GM18868 (cell line): Measurements from ENCODE around the gene ADAM15.

Source experiments
- ATAC-seq: cut with Tn5 transposase; IDR thresholded peaks from one replicate; pipeline ENCODE4 v1.9.1; 2021; ENCODE audit warnings: mild to moderate bottlenecking, moderate library complexity; ENCODE audit not compliant: unreplicated experiment

The ADAM15 gene

DNA sequence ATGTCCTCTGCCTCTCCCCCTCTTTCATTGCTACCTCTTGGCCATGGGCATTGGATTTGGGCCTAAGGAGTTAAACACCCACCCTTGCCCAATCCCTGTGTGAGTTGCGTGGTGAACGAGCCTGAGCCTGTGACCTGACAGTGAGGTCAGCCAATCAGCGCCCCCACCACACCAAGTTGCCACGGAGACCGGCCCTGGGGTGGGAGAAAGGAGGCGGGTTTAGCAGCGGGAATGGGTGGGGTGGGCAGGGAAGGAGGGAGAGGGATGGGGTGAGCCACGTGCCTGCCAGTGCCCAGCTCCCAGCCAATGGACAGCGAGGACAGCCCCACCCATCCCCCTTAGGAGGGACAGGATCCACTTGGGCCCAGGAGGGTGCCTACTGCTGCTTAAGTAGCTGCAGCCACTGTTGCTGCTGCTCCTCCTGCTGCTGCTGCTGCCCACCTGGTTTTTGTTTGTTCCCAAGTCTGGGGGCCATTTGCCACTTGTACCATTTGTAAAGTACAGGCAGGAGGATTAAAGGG lies 39.0 kb upstream of the ADAM15 start:
- ATAC-seq, result no peak

GRCh38 chr1:155012776-155013602 lies 38.1 kb upstream of the ADAM15 start:
- ATAC-seq, result no peak

- no peak for ATAC-seq
Measured at GRCh38 chr1:155013632-155014031, 37.5 kb upstream of the ADAM15 start.

DNA sequence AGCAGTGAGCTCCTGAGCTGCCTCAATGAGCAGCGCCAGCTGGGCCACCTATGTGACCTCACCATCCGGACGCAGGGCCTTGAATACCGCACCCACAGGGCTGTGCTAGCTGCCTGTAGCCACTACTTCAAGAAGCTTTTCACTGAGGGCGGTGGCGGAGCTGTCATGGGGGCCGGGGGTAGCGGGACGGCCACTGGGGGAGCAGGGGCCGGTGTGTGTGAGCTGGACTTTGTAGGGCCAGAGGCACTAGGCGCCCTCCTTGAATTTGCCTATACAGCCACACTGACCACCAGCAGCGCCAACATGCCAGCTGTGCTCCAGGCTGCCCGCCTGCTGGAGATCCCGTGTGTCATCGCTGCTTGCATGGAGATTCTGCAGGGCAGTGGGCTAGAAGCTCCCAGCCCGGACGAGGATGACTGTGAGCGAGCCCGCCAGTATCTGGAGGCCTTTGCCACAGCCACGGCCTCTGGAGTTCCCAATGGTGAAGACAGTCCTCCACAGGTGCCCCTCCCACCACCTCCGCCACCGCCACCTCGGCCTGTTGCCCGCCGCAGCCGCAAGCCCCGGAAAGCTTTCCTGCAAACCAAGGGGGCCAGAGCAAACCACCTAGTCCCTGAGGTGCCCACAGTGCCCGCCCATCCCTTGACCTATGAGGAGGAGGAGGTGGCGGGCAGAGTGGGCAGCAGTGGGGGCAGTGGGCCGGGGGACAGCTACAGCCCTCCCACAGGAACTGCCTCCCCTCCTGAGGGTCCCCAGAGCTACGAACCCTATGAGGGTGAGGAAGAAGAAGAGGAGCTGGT lies 36.2 kb upstream of the ADAM15 start:
- no peak for ATAC-seq

- ATAC-seq, result no peak
Measured at GRCh38 chr1:155015527-155016230, 35.4 kb upstream of the ADAM15 start.

DNA sequence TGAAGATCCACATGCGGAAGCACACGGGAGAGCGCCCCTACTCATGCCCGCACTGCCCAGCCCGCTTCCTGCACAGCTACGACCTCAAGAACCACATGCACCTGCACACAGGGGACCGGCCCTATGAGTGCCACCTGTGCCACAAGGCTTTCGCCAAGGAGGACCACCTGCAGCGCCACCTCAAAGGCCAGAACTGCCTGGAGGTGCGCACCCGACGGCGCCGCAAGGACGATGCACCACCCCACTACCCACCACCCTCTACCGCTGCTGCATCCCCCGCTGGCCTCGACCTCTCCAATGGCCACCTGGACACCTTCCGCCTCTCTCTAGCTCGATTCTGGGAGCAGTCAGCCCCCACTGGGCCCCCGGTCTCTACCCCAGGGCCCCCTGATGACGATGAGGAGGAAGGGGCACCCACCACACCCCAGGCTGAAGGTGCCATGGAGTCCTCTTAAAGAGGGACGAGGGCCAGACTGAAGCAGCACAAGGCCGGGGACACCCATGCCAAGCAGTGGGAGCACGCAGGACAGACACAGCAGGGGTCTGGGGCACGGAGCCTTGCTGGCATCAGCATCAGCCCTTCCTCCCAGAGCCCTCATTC lies 34.8 kb upstream of the ADAM15 start:
- no peak for ATAC-seq

DNA sequence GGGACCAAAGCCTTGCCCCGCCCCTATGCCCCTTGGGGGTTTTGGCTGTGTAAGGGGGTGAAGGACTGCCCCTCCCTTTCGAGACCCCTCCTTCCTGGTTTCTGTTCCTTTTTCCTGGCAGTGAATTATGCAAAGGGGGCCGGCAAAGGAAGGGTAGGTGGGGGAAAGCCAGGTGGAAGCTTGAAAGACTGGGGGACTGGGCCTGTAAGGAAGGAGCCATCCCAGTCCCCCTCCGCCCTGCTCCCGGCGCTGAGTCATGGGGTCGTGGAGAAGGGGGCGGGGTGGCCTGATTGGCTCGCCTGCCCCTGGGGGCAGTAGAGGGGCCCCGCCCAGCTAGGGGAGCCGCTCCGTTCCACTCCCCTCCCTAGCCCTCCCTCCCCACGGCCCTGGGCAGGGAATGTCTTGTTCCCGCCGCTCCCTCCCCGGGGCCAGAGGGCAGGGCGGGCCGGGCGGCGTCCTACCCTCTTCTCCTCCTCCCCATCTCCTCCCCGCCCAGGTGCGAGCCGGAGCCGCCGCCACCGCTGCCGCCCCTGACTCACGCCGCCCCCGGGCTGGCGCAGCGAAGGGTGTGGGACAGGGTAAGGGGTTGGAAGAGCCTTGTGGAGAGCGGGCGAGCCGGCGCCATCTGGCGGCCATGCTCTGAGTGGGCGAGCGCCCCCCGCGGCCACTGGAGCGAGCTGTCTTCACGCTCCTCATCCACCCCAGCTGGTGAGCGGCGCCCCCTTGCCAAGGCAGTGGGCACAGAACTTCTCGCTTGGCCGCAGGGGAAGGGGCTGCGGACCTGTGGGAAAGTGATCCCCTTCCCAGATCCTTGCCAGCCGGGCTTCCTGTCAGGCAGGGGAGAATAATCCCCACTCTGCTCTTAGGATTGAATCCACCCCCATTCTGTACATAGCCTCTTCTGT lies 33.8 kb upstream of the ADAM15 start:
- peak; percentile 80 for ATAC-seq

- peak; percentile 8 for ATAC-seq
Measured at GRCh38 chr1:155017946-155018316, 33.2 kb upstream of the ADAM15 start.

DNA sequence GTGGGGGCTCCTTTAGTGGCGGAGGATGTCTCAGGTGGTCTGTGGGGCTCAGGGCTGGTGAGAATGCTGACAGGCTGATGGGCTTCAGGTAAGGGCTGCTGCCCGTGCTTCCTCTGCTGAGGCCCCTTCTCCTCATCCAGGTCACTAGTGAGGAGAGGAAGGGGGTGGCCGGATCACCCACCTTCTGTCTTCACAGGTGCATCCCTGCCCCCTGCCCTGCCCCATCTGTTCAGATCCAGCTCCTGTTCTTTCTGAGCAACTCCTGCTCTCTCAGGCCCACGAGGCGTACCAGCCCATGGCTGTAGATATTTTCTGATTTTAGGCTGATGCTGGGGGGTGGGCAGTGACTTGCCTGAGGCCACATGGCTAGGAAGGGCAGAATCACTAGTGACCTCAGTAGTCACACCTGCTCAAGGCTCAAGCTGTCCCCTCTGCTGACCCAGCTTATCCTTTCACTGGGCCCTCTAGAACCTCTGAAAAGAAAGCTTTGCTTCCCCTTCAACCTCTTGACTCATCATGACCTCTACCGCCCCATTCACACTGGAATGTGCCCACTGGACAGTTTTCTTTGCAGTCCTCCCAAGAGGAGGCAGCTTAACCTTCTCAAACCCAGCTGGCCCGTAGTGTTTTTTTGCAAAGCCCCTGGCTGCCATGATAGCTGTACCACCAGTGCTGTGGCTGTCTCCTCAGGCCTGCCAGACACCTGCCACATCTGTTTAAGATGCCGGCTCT lies 32.3 kb upstream of the ADAM15 start:
- ATAC-seq, result no peak

- ATAC-seq, result no peak
Measured at GRCh38 chr1:155019377-155020245, 31.5 kb upstream of the ADAM15 start.

- no peak for ATAC-seq
Measured at GRCh38 chr1:155022136-155022926, 28.8 kb upstream of the ADAM15 start.

DNA sequence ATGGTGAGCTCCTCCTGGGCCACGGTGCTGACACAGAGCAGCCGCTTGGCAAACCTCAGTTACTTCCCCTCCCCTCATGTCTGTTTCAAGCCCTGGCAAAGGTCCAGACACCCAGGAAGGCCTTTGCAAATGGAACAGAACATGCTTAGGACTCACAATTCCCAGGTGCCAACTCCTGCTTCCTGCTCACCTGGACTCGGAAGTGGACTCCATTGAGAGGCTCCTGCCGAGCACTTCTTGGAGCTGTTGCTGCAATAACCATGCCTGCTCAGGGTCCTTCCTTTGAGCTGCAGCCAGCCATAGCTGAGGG lies 28.2 kb upstream of the ADAM15 start:
- no peak for ATAC-seq

DNA sequence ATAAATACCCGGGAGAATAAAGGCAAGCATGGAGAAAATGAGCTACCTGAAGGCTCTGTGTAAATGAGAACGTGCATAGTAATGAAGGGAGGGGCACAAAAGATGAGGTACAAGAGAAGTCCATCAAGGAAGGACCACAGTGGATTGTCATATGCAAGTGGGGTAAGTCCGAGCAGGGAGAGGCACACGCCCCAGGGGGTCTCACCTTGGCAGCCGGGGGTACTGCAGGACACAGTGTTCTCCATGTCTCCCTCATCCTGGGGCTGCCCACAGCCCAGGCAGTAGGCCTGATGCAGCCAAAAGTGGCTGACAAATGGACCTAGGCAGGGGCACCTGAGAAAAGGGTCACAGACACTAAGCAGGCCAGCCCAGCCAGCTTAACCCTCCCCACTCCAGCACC lies 27.5 kb upstream of the ADAM15 start:
- ATAC-seq, result no peak

GRCh38 chr1:155024315-155024714 lies 26.8 kb upstream of the ADAM15 start:
- ATAC-seq, result no peak

DNA sequence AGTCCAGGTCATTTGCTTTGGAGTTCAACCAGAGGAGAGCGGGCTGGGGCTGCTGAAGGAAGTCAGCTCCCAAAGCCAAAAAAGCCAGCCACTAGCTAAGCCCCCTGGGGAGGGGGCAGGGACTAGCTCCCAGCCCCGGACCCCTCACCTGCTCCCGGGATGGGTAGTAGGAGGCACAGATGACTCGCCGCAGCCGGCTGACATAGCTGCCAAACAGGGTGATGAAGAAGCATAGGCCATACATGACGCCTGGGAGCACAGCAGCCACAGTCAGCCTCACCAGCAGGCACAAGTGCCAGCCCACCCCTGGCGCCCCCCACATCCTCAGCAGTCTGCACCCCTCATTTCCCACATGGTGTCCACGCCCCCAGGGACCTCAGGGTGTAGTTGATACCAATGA lies 25.0 kb upstream of the ADAM15 start:
- no peak for ATAC-seq

DNA sequence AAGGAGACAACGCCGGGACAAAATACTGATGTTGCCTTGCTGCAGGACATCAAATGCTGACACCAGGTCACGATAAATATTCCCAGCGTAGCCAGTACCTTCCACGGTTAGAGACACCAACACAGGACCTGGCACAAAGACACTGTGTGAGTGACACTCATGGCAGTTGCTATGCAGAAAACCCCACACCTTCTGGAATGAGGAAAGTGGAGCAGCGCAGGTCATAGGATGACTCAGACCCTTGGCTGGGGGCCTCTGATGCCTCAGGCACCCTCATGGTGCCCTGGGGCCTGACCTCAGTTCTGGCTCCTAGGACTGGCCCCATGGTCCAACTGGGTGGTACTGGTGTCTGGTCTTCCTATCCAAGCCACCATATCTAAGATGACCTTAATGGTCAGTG lies 24.5 kb upstream of the ADAM15 start:
- no peak for ATAC-seq

GRCh38 chr1:155029513-155030242 lies 21.4 kb upstream of the ADAM15 start:
- ATAC-seq, result no peak
